Measurements from ENCODE around the gene BCAN. TPM values are rescaled to one million over a fixed set of nuclear protein-coding genes. Genes with fewer than 3 reads are reported as not detected.
A peak's percentile ranks its signal among the peaks of the same experiment; 100 is the strongest.

Gene BCAN
- total RNA-seq, 2 experiments from 2014 or later = not detected

- no peak overlapping the region for H3K4me3 Mint-ChIP-seq
- ATAC-seq (no peak), DNase-seq (no peak)
- H3K27ac Mint-ChIP-seq = no peak overlapping the region
- H3K4me1 Mint-ChIP-seq = no peaks in the 10 kb centered on the region
- peaks cover 33% of the 10 kb centered on the region for H3K27me3 Mint-ChIP-seq
- H3K9me3 Mint-ChIP-seq (ENCODE audit: low read depth) = no peaks in the 10 kb centered on the region
- ChIA-PET POLR2A (no interaction called here), CTCF (no interaction called here)
- intact Hi-C loops (cut with DNase I, micrococcal nuclease) = no loop called here
- no peaks in the 10 kb centered on the region for H3K36me3 Mint-ChIP-seq (ENCODE audit: low read depth)
Observed at GRCh38 chr1:156615946-156616345, 26.0 kb upstream of the BCAN start.

GRCh38 chr1:156616463-156616862 is 25.5 kb upstream of the BCAN start:
- H3K9me3 Mint-ChIP-seq (ENCODE audit: low read depth) = no peaks in the 10 kb centered on the region
- ATAC-seq (no peak), DNase-seq (no peak)
- no peaks in the 10 kb centered on the region for H3K36me3 Mint-ChIP-seq (ENCODE audit: low read depth)
- H3K27me3 Mint-ChIP-seq = peaks cover 33% of the 10 kb centered on the region
- ChIA-PET POLR2A (interaction anchor here (0.7 kb wide), 1 partner anchor 285 kb away, joined by 3 read pairs; no protein-coding TSS in a partner anchor), CTCF (interaction anchor here (0.7 to 2.0 kb wide), 3 partner anchors 8 to 70 kb away, joined by 3 to 13 read pairs (median 3); no protein-coding TSS in a partner anchor)
- no peak overlapping the region for H3K4me3 Mint-ChIP-seq
- H3K4me1 Mint-ChIP-seq = no peaks in the 10 kb centered on the region
- no peak overlapping the region for H3K27ac Mint-ChIP-seq
- intact Hi-C loops (cut with DNase I, micrococcal nuclease) = no loop called here

- no peak for ATAC-seq
Observed at GRCh38 chr1:156618853-156619581, 22.9 kb upstream of the BCAN start, which contains the start of gene HAPLN2. Gene HAPLN2 (plus strand): TSS chr1:156619415. CDS start chr1:156623491, 4,076 bp downstream.

GRCh38 chr1:156619582-156619955 is 22.3 kb upstream of the BCAN start:
- Mint-ChIP-seq H3K27me3 (peaks cover 38% of the 10 kb centered on the region), H3K4me3 (no peak overlapping the region), H3K27ac (no peak overlapping the region), H3K36me3 (ENCODE audit: low read depth) (no peaks in the 10 kb centered on the region), H3K9me3 (ENCODE audit: low read depth) (no peaks in the 10 kb centered on the region), H3K4me1 (no peaks in the 10 kb centered on the region)
- intact Hi-C loops (cut with DNase I, micrococcal nuclease) = no loop called here
- ChIA-PET POLR2A (no interaction called here), CTCF (interaction anchor here (0.7 to 2.2 kb wide), 12 partner anchors 10 to 308 kb away, joined by 3 to 8 read pairs (median 4); partner anchors contain the start of gene CRABP2)
- ATAC-seq (no peak), DNase-seq (no peak)

More at GRCh38 chr1:156618853-156619581, 22.9 kb upstream of the BCAN start, which contains the start of gene HAPLN2:
- ChIA-PET POLR2A (no interaction called here), CTCF (interaction anchor here (0.7 to 2.2 kb wide), 7 partner anchors 30 to 309 kb away, joined by 3 to 8 read pairs (median 4); partner anchors contain the start of gene CRABP2)
- peak; percentile 52 for DNase-seq
- Mint-ChIP-seq H3K4me1 (no peaks in the 10 kb centered on the region), H3K27ac (no peak within 1 kb of the TSS), H3K36me3 (ENCODE audit: low read depth) (no peaks in the 10 kb centered on the region), H3K9me3 (ENCODE audit: low read depth) (no peaks in the 10 kb centered on the region), H3K27me3 (peaks cover 38% of the 10 kb centered on the region), H3K4me3 (no peak within 1 kb of the TSS)
- intact Hi-C loops (cut with DNase I, micrococcal nuclease) = no loop called here

GRCh38 chr1:156622581-156623297 is 19.2 kb upstream of the BCAN start:
- ATAC-seq (no peak), DNase-seq (no peak)
- POLR2A ChIA-PET = no interaction called here
- intact Hi-C loops (cut with DNase I, micrococcal nuclease) = no loop called here
- Mint-ChIP-seq H3K4me1 (peaks cover 6% of the 10 kb centered on the region), H3K27me3 (peaks cover 51% of the 10 kb centered on the region), H3K4me3 (no peak overlapping the region), H3K27ac (no peak overlapping the region), H3K9me3 (ENCODE audit: low read depth) (no peaks in the 10 kb centered on the region), H3K36me3 (ENCODE audit: low read depth) (no peaks in the 10 kb centered on the region)
- CTCF ChIA-PET = interaction anchor here (0.6 to 7.0 kb wide), 7 partner anchors 35 to 253 kb away, joined by 3 to 117 read pairs (median 7); no protein-coding TSS in a partner anchor

GRCh38 chr1:156623946-156624813 is 17.7 kb upstream of the BCAN start:
- intact Hi-C loops (cut with DNase I, micrococcal nuclease) = no loop called here
- Mint-ChIP-seq H3K4me3 (peak overlapping the region; percentile 28), H3K36me3 (ENCODE audit: low read depth) (no peaks in the 10 kb centered on the region), H3K27me3 (peaks cover 51% of the 10 kb centered on the region), H3K27ac (no peak overlapping the region), H3K9me3 (ENCODE audit: low read depth) (no peaks in the 10 kb centered on the region), H3K4me1 (peaks cover 6% of the 10 kb centered on the region)
- ChIA-PET CTCF (interaction anchor here (0.6 to 7.0 kb wide), 36 partner anchors 11 to 708 kb away, joined by 3 to 117 read pairs (median 4); partner anchors contain the start of genes CRABP2, NAXE and NTRK1), POLR2A (interaction anchor here (1.0 to 1.1 kb wide), 2 partner anchors 33 to 37 kb away, joined by 3 read pairs; partner anchors contain the start of gene NAXE)
- ATAC-seq (peak; percentile 73), DNase-seq (peak; percentile 71)

GRCh38 chr1:156624814-156625435 is 17.0 kb upstream of the BCAN start:
- Mint-ChIP-seq H3K27me3 (peaks cover 45% of the 10 kb centered on the region), H3K9me3 (ENCODE audit: low read depth) (no peaks in the 10 kb centered on the region), H3K4me3 (peak overlapping the region; percentile 28), H3K4me1 (peaks cover 6% of the 10 kb centered on the region), H3K27ac (no peak overlapping the region), H3K36me3 (ENCODE audit: low read depth) (no peaks in the 10 kb centered on the region)
- CTCF ChIA-PET = interaction anchor here (0.6 to 7.0 kb wide), 33 partner anchors 10 to 708 kb away, joined by 3 to 117 read pairs (median 4); partner anchors contain the start of genes CRABP2, NAXE and NTRK1
- intact Hi-C loops (cut with DNase I, micrococcal nuclease) = loop anchor here (1.0 to 5.0 kb wide), 4 partner anchors 32 to 82 kb away; partner anchors contain the start of gene CRABP2 (in 1 of the 2)
- POLR2A ChIA-PET = interaction anchor here (1.0 kb wide), 1 partner anchor 36 kb away, joined by 3 read pairs; no protein-coding TSS in a partner anchor
- DNase-seq (peak; percentile 15), ATAC-seq (no peak)

GRCh38 chr1:156625436-156626078 is 16.4 kb upstream of the BCAN start:
- no peaks in the 10 kb centered on the region for H3K36me3 Mint-ChIP-seq (ENCODE audit: low read depth)
- intact Hi-C loops (cut with DNase I, micrococcal nuclease) = loop anchor here (1.0 to 5.0 kb wide), 4 partner anchors 32 to 82 kb away; partner anchors contain the start of gene CRABP2 (in 1 of the 2)
- H3K27ac Mint-ChIP-seq = no peak overlapping the region
- peak; percentile 65 for ATAC-seq
- peak overlapping the region; percentile 53 for H3K4me3 Mint-ChIP-seq
- ChIA-PET POLR2A (no interaction called here), CTCF (interaction anchor here (0.6 to 7.0 kb wide), 12 partner anchors 14 to 168 kb away, joined by 3 to 117 read pairs (median 6); partner anchors contain the start of genes CRABP2 and NAXE)
- peak; percentile 83 for DNase-seq
- peaks cover 6% of the 10 kb centered on the region for H3K4me1 Mint-ChIP-seq
- H3K9me3 Mint-ChIP-seq (ENCODE audit: low read depth) = no peaks in the 10 kb centered on the region
- H3K27me3 Mint-ChIP-seq = peaks cover 41% of the 10 kb centered on the region

- no peak for DNase-seq
- Mint-ChIP-seq H3K27me3 (peaks cover 43% of the 10 kb centered on the region), H3K4me1 (peaks cover 6% of the 10 kb centered on the region), H3K9me3 (ENCODE audit: low read depth) (no peaks in the 10 kb centered on the region), H3K4me3 (no peak overlapping the region), H3K36me3 (ENCODE audit: low read depth) (no peaks in the 10 kb centered on the region), H3K27ac (no peak overlapping the region)
- intact Hi-C loops (cut with DNase I, micrococcal nuclease) = loop anchor here in 1 of 2 experiments (1.0 to 5.0 kb wide), 2 partner anchors 52 to 81 kb away; partner anchors contain the start of gene CRABP2
- CTCF ChIA-PET = interaction anchor here (0.6 to 7.0 kb wide), 21 partner anchors 12 to 230 kb away, joined by 3 to 117 read pairs (median 4); partner anchors contain the start of genes BCAN, CRABP2, MEF2D and NES
- POLR2A ChIA-PET = no interaction called here
- no peak for ATAC-seq
Observed at GRCh38 chr1:156626079-156626438, 15.9 kb upstream of the BCAN start.

Measured in activated CD4-positive, alpha-beta T cell treated with anti-CD3 and anti-CD28 coated beads for 36 hours (primary cell).